GM23248 (cell line): ENCODE results near the gene ZNF558.

ENCODE experiments used
- EZH2 ChIP-seq: fragments of 200-600 bp; sonication (generic); IDR thresholded peaks from 2 replicates; pipeline ENCODE4 v1.6.1; 2018; ENCODE audit warnings: antibody characterized with exemption, mild to moderate bottlenecking; ENCODE audit not compliant: insufficient read depth, poor library complexity, severe bottlenecking
- EZH2phosphoT487 ChIP-seq: fragments of 200-600 bp; sonication (generic); IDR thresholded peaks from 2 replicates; pipeline ENCODE4 v1.6.1; 2018; ENCODE audit warnings: antibody characterized with exemption, moderate library complexity, mild to moderate bottlenecking, low read depth; ENCODE audit not compliant: insufficient read depth

- no peak for TF ChIP-seq EZH2
- TF ChIP-seq EZH2phosphoT487 = no peak
These were observed 18.4 kb upstream of the ZNF558 start for GRCh38 chr19:8850488-8850887.
